Fibroblast of skin of right quadriceps (primary cell): Measurements from ENCODE around the gene TASP1.

ENCODE experiments used
- DNase-seq: peaks from one replicate; pipeline ENCODE4 v3.0.0-alpha.2; 2013

TASP1 gene

GRCh38 chr20:13567663-13568062 lies 71.1 kb downstream of the TASP1 start:
- no peak for DNase-seq

GRCh38 chr20:13563854-13564253 lies 74.9 kb downstream of the TASP1 start:
- DNase-seq = no peak

GRCh38 chr20:13554706-13555105 lies 84.0 kb downstream of the TASP1 start:
- peak; percentile 34 for DNase-seq

GRCh38 chr20:13554076-13554475 lies 84.7 kb downstream of the TASP1 start:
- DNase-seq = peak; percentile 24

GRCh38 chr20:13552061-13552460 lies 86.7 kb downstream of the TASP1 start:
- peak; percentile 13 for DNase-seq

- no peak for DNase-seq
Observed at GRCh38 chr20:13549451-13549850, 89.3 kb downstream of the TASP1 start.

GRCh38 chr20:13546497-13547131 lies 92.1 kb downstream of the TASP1 start:
- peak; percentile 67 for DNase-seq

GRCh38 chr20:13545790-13546189 lies 92.9 kb downstream of the TASP1 start:
- peak; percentile 22 for DNase-seq

GRCh38 chr20:13543783-13544182 lies 94.9 kb downstream of the TASP1 start:
- no peak for DNase-seq

GRCh38 chr20:13535627-13536026 lies 103.1 kb downstream of the TASP1 start:
- no peak for DNase-seq

- no peak for DNase-seq
Observed at GRCh38 chr20:13533946-13534345, 104.8 kb downstream of the TASP1 start.

- no peak for DNase-seq
Observed at GRCh38 chr20:13530146-13530545, 108.6 kb downstream of the TASP1 start.

GRCh38 chr20:13526551-13526950 lies 112.2 kb downstream of the TASP1 start:
- DNase-seq = no peak

- peak; percentile 93 for DNase-seq
Observed at GRCh38 chr20:13525225-13525940, 113.3 kb downstream of the TASP1 start.

GRCh38 chr20:13524339-13524738 lies 114.4 kb downstream of the TASP1 start:
- no peak for DNase-seq

- no peak for DNase-seq
Observed at GRCh38 chr20:13517831-13518230, 120.9 kb downstream of the TASP1 start.

- peak; percentile 48 for DNase-seq
Observed at GRCh38 chr20:13515796-13516558, 122.8 kb downstream of the TASP1 start.

- no peak for DNase-seq
Observed at GRCh38 chr20:13515291-13515690, 123.4 kb downstream of the TASP1 start.

GRCh38 chr20:13510837-13511488 lies 127.8 kb downstream of the TASP1 start:
- no peak for DNase-seq

GRCh38 chr20:13507646-13508045 lies 131.1 kb downstream of the TASP1 start:
- no peak for DNase-seq

GRCh38 chr20:13501500-13501899 lies 137.2 kb downstream of the TASP1 start:
- DNase-seq = no peak

GRCh38 chr20:13494019-13494418 lies 144.7 kb downstream of the TASP1 start:
- peak; percentile 12 for DNase-seq

- no peak for DNase-seq
Observed at GRCh38 chr20:13493143-13493542, 145.6 kb downstream of the TASP1 start.
